BE2C (cell line): ENCODE results near the gene SFI1.
"Not testable (repeated sequence)": the region's sequence is repeated elsewhere in the genome, so short reads cannot be mapped to it uniquely, and the experiment has no call there.

Experiments
- DNase-seq: peaks from one replicate; pipeline ENCODE4 v3.0.0-alpha.2; 2020
- H3K27me3 ChIP-seq: fragments of 250-450 bp; sonication (Bioruptor Pico); 2 replicates; pipeline ENCODE4 v1.5.1; 2020; ENCODE audit warnings: mild to moderate bottlenecking
- H3K36me3 ChIP-seq: fragments of 250-450 bp; sonication (Bioruptor Pico); 2 replicates; pipeline ENCODE4 v1.5.1; 2020; ENCODE audit warnings: mild to moderate bottlenecking
- H3K4me1 ChIP-seq: fragments of 250-450 bp; sonication (Bioruptor Pico); 2 replicates; pipeline ENCODE4 v1.5.1; 2020
- H3K4me3 ChIP-seq: 2 replicates; pipeline ENCODE4 v1.5.1; 2011; ENCODE audit warnings: low read depth, low read length
- H3K9me3 ChIP-seq: fragments of 250-450 bp; sonication (Bioruptor Pico); 2 replicates; pipeline ENCODE4 v1.5.1; 2020
- CTCF ChIP-seq: IDR thresholded peaks from 2 replicates; pipeline ENCODE4 v1.5.1; 2012; ENCODE audit warnings: mild to moderate bottlenecking, low read depth, low read length

The SFI1 gene

GRCh38 chr22:31481129-31481528 is 15.2 kb upstream of the SFI1 start:
- Histone ChIP-seq H3K27me3 (no peaks in the 10 kb centered on the region), H3K4me3 (no peak overlapping the region), H3K36me3 (peaks cover 68% of the 10 kb centered on the region), H3K4me1 (no peaks in the 10 kb centered on the region), H3K9me3 (no peaks in the 10 kb centered on the region)
- no peak for TF ChIP-seq CTCF
- no peak for DNase-seq

DNA sequence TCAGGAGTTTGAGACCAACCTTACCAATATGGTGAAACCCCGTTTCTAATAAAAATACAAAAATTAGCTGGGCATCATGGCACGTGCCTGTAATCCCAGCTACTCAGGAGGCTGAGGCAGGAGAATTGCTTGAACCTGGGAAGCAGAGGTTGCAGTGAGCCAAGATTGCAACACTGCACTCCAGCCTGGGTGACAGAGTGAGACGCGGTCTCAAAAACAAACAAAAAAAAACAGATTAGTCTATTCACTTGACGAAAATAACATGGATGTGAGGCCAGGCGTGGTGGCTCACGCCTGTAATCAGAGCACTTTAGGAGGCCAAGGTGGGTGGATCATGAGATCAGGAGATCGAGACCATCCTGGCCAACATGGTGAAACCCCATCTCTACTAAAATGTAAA is 13.9 kb upstream of the SFI1 start:
- H3K27me3 ChIP-seq = not testable (repeated sequence)

GRCh38 chr22:31486369-31486768 is 10.0 kb upstream of the SFI1 start:
- not testable (repeated sequence) for H3K9me3 ChIP-seq, DNase-seq, H3K4me3 ChIP-seq, H3K4me1 ChIP-seq, H3K27me3 ChIP-seq
- peaks cover 48% of the 10 kb centered on the region for H3K36me3 ChIP-seq

More for the DNA sequence above, 13.9 kb upstream of the SFI1 start:
- DNase-seq, H3K4me1 ChIP-seq, H3K9me3 ChIP-seq, H3K4me3 ChIP-seq: not testable (repeated sequence)
- peaks cover 71% of the 10 kb centered on the region for H3K36me3 ChIP-seq

DNA sequence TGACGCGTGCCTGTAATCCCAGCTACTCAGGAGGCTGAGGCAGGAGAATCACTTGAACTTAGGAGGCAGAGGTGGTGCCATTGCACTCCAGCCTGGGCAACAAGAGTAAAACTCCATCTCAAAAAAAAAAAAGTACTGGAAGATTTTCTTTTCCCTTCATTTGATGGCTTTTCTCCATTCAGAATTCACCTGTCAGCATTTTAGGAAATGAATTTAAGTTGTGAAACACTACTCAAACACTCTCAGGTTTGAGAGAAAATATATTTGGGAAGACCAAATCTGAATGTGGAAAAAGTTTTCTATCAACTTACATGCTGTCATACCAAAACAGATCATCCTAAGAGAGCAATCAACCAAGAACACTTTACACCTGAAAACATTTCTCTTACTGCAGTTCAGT is 9.4 kb upstream of the SFI1 start:
- H3K36me3 ChIP-seq = peaks cover 42% of the 10 kb centered on the region

DNA sequence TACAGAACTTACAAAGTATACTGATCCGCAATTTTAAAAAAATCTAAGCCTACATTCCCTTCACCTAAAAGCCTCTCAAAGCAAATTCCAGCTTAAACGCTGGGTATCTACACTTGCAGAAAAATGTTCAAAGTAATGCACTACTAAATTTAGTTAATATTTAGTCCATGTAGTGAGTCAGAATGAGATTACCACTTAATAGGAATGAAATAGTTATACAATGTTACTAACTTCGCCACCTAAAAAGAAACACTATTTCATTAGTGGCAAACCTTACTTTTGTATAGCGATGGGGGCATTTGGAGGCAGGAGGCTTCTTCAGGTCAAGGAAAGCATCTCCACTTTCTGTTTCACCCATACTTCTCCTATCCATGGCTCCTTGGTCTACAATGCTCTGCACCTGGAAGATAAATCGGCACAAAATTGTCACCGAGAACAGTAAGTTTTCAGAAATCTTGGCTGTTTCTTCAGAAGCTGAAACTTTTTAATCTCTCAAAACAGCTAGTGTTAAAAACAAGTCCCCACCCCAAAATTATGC is 7.9 kb upstream of the SFI1 start:
- Histone ChIP-seq H3K4me1 (no peaks in the 10 kb centered on the region), H3K36me3 (peaks cover 33% of the 10 kb centered on the region), H3K4me3 (peak overlapping the region; percentile 90), H3K9me3 (no peaks in the 10 kb centered on the region), H3K27me3 (no peaks in the 10 kb centered on the region)
- TF ChIP-seq CTCF = no peak
- DNase-seq = no peak

More for the DNA sequence above, 9.4 kb upstream of the SFI1 start:
- DNase-seq = no peak
- H3K4me3 ChIP-seq = no peak overlapping the region
- no peaks in the 10 kb centered on the region for H3K27me3 ChIP-seq
- no peaks in the 10 kb centered on the region for H3K9me3 ChIP-seq
- no peaks in the 10 kb centered on the region for H3K4me1 ChIP-seq
- no peak for TF ChIP-seq CTCF

GRCh38 chr22:31488988-31489617 is 7.2 kb upstream of the SFI1 start:
- no peak for TF ChIP-seq CTCF
- Histone ChIP-seq H3K27me3 (no peaks in the 10 kb centered on the region), H3K9me3 (no peaks in the 10 kb centered on the region), H3K4me3 (peak overlapping the region; percentile 90), H3K4me1 (no peaks in the 10 kb centered on the region), H3K36me3 (peaks cover 27% of the 10 kb centered on the region)
- peak; percentile 61 for DNase-seq

- no peaks in the 10 kb centered on the region for H3K9me3 ChIP-seq
- no peaks in the 10 kb centered on the region for H3K4me1 ChIP-seq
- no peak for TF ChIP-seq CTCF
- H3K4me3 ChIP-seq = peak within 1 kb of the TSS; percentile 90
- peak; percentile 92 for DNase-seq
- H3K36me3 ChIP-seq = peaks cover 20% of the 10 kb centered on the region
- H3K27me3 ChIP-seq = no peaks in the 10 kb centered on the region
Observed at GRCh38 chr22:31489632-31490495, 6.5 kb upstream of the SFI1 start, which contains the start of gene EIF4ENIF1. TSS of gene EIF4ENIF1 (minus strand) at chr22:31489842. CDS start at chr22:31488718, 1,124 bp downstream.
